22Rv1 (cell line): ENCODE results near the gene FCHSD2.

Experiments used
- H3K27ac ChIP-seq: fragments of 450-650 bp; 2 replicates; pipeline ENCODE4 v1.5.1; 2017
- CTCF ChIP-seq: fragments of 450-650 bp; IDR thresholded peaks from 2 replicates; pipeline ENCODE4 v1.5.1; 2017; ENCODE audit warnings: mild to moderate bottlenecking
- ZFX ChIP-seq: fragments of 450-650 bp; IDR thresholded peaks from 2 replicates; pipeline ENCODE4 v1.6.1; 2017; ENCODE audit warnings: antibody characterized with exemption, borderline replicate concordance

Gene FCHSD2

GRCh38 chr11:72856551-72857345 is 285.4 kb downstream of the FCHSD2 start:
- no peak overlapping the region for H3K27ac ChIP-seq

DNA sequence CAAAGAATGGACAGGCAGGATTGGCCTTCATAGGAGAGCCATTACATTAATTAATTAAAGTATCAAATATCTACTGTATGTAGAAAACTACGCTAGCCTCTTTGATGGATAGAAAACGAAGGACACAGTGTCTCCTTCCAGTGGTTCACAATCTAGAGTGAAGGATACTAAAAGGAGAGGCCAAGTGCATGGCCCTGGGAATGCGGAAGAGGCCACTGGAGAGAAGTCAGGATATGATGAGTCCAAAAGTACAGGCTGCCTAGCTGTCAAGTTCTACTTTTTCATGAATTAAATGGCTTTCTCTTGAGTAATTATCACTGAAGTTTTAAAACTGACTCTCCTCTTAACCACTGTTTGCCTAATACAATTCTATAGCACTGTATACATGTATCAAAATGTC is 286.1 kb downstream of the FCHSD2 start:
- no peak overlapping the region for H3K27ac ChIP-seq
- TF ChIP-seq ZFX: no peak
- TF ChIP-seq CTCF: no peak

More at GRCh38 chr11:72856551-72857345, 285.4 kb downstream of the FCHSD2 start:
- TF ChIP-seq CTCF (no peak), ZFX (no peak)

DNA sequence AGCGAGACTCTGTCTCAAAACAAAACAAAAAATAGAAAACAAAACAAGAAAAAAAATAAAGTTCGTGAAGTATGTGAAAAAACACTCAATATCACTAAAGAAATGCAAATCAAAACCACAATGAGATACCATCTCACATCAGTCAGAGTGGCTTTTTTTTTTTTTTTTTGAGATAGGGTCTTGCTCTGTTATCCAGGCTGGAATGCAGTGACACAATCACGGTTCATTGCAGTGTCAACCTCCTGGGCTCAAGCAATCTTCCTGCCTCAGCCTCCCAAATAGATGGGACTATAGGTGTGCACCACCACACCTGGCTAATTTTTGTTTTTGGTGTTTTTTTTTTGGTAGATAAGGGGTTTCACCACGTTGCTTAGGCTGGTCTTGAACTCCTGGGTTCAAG is 290.4 kb downstream of the FCHSD2 start:
- H3K27ac ChIP-seq: no peak overlapping the region
- TF ChIP-seq ZFX (no peak), CTCF (no peak)

GRCh38 chr11:72850832-72851231 is 291.3 kb downstream of the FCHSD2 start:
- TF ChIP-seq ZFX (no peak), CTCF (no peak)
- H3K27ac ChIP-seq: no peak overlapping the region

DNA sequence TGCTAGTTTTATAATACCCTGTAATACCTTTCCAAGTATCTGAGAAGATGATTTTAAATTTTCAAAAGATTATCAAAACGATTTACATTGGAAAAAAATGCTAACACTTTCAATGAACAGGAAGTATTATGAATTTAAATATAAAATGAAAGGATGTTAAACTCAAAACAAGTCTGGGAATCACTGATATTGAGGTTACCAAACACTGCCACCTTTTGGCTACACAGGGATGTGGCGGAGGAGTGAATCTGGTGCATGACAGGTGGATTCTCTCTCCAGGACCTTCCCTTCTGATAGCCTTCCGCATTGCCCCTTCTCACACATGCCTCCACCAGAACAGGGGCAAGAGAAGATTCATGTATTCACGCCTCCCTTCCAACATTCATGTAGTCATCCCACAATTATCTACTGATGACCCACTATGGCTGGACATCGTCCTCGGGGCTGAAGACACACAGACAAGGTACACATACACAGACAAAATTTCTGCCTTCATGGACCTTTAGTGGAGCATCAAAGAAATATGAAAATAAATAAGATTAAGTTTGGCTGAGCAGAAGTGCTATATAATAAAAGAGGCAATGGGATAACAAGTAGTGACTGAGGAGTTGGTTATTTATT is 293.2 kb downstream of the FCHSD2 start:
- TF ChIP-seq CTCF (peak; percentile 85), ZFX (no peak)
- H3K27ac ChIP-seq: no peak overlapping the region

DNA sequence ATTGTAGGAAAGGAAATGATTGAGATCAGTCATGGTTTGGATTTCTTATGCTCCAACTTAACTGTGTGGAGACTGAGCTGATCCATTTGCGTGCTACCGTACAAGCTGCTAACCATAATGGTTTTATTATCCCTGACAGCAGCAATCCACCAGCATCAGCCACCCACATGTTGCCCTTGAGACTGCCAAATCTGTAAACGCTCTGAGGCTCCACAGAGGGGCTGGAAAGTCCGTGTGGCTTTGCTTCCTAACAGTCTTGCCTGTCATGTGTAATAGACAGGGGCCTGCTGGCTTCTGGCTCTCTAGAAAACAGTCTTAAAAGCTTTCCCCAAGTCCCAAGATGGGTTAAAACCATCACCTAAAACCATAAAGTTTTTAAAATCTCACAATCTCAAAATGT is 297.8 kb downstream of the FCHSD2 start:
- TF ChIP-seq CTCF (no peak), ZFX (no peak)
- H3K27ac ChIP-seq: no peak overlapping the region

GRCh38 chr11:72842653-72843330 is 299.3 kb downstream of the FCHSD2 start:
- no peak overlapping the region for H3K27ac ChIP-seq
- TF ChIP-seq CTCF: no peak
- TF ChIP-seq ZFX: no peak
